Measurements from ENCODE around the gene CLIP1. TPM values are rescaled to one million over a fixed set of nuclear protein-coding genes. Genes with fewer than 3 reads are reported as not detected.

The CLIP1 gene
- total RNA-seq, 1 donor from 2014 or later = 70.0 TPM

DNA sequence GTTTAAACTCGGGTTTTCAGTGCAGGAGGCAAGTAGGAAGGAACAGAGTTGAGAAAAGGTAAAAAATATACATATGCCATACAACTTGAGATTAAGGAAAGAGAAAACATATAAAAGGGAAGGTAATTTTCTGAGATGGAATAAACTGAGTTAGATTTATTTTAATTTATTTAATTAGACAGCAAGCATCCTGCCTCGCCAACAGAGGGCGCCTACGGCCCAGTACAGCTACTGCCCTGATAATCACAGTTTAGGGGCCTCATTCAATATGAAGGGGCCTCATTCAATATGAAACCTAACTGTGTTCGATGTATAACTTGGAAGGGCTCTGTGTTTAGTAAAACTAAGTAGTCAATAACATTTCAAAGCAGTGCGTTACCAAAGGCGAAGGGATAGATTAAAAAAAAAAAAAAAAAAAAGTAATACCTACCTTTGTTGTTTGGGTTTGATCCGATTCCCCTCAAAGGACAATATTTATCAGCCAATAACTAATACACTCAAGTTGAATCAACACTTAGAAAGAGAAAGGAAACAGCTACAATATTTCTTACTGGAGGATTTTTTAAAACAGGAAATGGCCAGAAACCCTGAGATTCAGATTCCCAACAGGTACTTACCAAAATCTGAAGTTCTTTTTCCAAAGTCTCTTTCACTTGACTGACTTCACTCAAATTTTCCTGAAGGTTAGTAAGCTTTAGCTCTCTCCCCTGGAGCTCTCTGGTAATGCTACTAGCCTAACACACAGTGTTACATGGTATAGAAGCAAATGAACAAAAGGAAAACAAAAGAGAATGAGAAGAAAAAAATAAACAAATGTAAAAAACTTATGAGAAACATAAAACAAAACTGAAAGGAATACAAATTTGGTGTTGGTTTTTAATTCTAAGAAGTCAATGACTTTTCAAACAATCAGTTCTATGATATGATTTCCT, 86.2 kb downstream of the CLIP1 start:
- no peak for FAIRE-seq
- Mint-ChIP-seq H3K27me3 (ENCODE audit: low read depth, unreplicated experiment) (no peaks in the 10 kb centered on the region), H3K36me3 (ENCODE audit: low read depth, unreplicated experiment) (peaks cover 13% of the 10 kb centered on the region), H3K9me3 (ENCODE audit: unreplicated experiment) (no peaks in the 10 kb centered on the region), H3K27ac (ENCODE audit: unreplicated experiment) (no peak overlapping the region), H3K4me3 (ENCODE audit: unreplicated experiment) (no peak overlapping the region), H3K4me1 (ENCODE audit: low read depth, unreplicated experiment) (peaks cover 3% of the 10 kb centered on the region)
- H3K27me3 ChIP-seq (ENCODE audit: insufficient read depth, low read length) = no peaks in the 10 kb centered on the region
- no peaks in the 10 kb centered on the region for H3K4me1 ChIP-seq (ENCODE audit: insufficient read depth, low read length)
- no peak overlapping the region for H3K27ac ChIP-seq (ENCODE audit: low read depth, low read length)
- no peaks in the 10 kb centered on the region for H3K79me2 ChIP-seq (ENCODE audit: insufficient read depth, low read length)
- H3K9ac ChIP-seq (ENCODE audit: low read length) = no peak overlapping the region
- H3K4me3 ChIP-seq (ENCODE audit: insufficient read depth, low read depth, low read length) = no peak overlapping the region
- no peak overlapping the region for H3K4me2 ChIP-seq (ENCODE audit: low read length)
- H3K36me3 ChIP-seq (ENCODE audit: insufficient read depth, low read length) = peaks cover 34% of the 10 kb centered on the region
- TF ChIP-seq, protein P1, sequence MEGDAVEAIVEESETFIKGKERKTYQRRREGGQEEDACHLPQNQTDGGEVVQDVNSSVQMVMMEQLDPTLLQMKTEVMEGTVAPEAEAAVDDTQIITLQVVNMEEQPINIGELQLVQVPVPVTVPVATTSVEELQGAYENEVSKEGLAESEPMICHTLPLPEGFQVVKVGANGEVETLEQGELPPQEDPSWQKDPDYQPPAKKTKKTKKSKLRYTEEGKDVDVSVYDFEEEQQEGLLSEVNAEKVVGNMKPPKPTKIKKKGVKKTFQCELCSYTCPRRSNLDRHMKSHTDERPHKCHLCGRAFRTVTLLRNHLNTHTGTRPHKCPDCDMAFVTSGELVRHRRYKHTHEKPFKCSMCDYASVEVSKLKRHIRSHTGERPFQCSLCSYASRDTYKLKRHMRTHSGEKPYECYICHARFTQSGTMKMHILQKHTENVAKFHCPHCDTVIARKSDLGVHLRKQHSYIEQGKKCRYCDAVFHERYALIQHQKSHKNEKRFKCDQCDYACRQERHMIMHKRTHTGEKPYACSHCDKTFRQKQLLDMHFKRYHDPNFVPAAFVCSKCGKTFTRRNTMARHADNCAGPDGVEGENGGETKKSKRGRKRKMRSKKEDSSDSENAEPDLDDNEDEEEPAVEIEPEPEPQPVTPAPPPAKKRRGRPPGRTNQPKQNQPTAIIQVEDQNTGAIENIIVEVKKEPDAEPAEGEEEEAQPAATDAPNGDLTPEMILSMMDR (IDR thresholded peaks at IDR 0.05; ENCODE audit: insufficient read depth, low read depth, low read length) = peak; percentile 71
- no peak for TF ChIP-seq EZH2 (IDR thresholded peaks at IDR 0.05; ENCODE audit: insufficient read depth, low read length)
- H3K9me3 ChIP-seq (ENCODE audit: insufficient read depth, low read depth, low read length) = no peaks in the 10 kb centered on the region
- H2AFZ ChIP-seq (ENCODE audit: low read depth, low read length) = no peak overlapping the region
- DNase-seq (ENCODE audit: low read depth) = no peak
- no peaks in the 10 kb centered on the region for H4K20me1 ChIP-seq (ENCODE audit: insufficient read depth, low read length)

DNA sequence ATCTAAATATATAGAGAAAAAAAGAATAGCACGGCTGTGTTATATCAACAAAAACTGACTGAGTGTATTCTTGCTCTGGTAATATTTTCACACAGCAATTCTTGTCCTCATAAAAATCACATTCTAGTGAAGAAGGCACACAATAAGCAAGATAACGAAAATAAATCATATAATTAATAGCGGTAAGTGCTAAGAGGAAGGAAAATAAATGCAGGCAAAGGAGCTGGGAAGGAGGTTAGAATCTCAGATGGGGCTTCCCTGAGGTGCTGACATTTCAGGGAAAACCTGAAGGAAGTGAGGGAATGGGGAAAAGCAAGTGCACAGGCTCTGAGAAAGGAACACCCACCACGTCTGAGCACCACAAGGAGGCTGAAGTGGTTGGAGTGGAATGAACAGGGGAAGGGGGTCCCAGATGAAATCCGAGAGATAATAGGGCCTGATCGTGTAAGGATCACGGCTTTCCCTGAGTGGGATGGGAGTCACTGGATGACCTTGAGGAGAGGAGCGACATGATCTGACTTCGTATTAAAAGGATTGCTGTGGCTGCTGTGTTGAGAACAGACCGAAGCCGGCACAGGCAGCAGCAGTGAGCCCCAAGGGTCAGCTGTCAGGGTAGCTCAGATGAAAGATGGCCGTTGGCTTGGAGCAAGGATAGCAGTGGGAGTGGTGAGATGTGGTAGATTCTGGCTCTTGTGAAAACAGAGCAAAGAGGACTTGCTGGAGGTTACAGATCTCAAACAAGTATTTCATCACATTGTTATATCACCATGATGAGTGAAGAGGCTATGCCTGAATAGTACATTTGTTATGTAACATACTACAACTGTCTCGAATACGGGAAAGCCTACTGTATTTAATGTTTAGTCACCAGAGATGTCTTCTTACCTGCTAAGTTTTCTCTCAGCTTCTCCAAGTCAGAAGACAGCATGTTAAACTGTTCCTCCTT, 89.1 kb downstream of the CLIP1 start:
- no peak overlapping the region for H3K4me3 Mint-ChIP-seq (ENCODE audit: unreplicated experiment)
- no peaks in the 10 kb centered on the region for H3K4me1 ChIP-seq (ENCODE audit: insufficient read depth, low read length)
- peaks cover 3% of the 10 kb centered on the region for H3K4me1 Mint-ChIP-seq (ENCODE audit: low read depth, unreplicated experiment)
- no peaks in the 10 kb centered on the region for H3K79me2 ChIP-seq (ENCODE audit: insufficient read depth, low read length)
- H3K27me3 ChIP-seq (ENCODE audit: insufficient read depth, low read length) = no peaks in the 10 kb centered on the region
- TF ChIP-seq EZH2 (IDR thresholded peaks at IDR 0.05; ENCODE audit: insufficient read depth, low read length) = no peak
- TF ChIP-seq, protein P1 (IDR thresholded peaks at IDR 0.05; ENCODE audit: insufficient read depth, low read depth, low read length) = no peak
- peak overlapping the region; percentile 67 for H3K27ac Mint-ChIP-seq (ENCODE audit: unreplicated experiment)
- no peak overlapping the region for H2AFZ ChIP-seq (ENCODE audit: low read depth, low read length)
- H3K27ac ChIP-seq (ENCODE audit: low read depth, low read length) = no peak overlapping the region
- H4K20me1 ChIP-seq (ENCODE audit: insufficient read depth, low read length) = no peaks in the 10 kb centered on the region
- no peak overlapping the region for H3K4me3 ChIP-seq (ENCODE audit: insufficient read depth, low read depth, low read length)
- H3K27me3 Mint-ChIP-seq (ENCODE audit: low read depth, unreplicated experiment) = no peaks in the 10 kb centered on the region
- no peaks in the 10 kb centered on the region for H3K9me3 Mint-ChIP-seq (ENCODE audit: unreplicated experiment)
- H3K4me2 ChIP-seq (ENCODE audit: low read length) = no peak overlapping the region
- H3K36me3 Mint-ChIP-seq (ENCODE audit: low read depth, unreplicated experiment) = peaks cover 8% of the 10 kb centered on the region
- no peak overlapping the region for H3K9ac ChIP-seq (ENCODE audit: low read length)
- no peak for DNase-seq (ENCODE audit: low read depth)
- FAIRE-seq = no peak
- H3K9me3 ChIP-seq (ENCODE audit: insufficient read depth, low read depth, low read length) = no peaks in the 10 kb centered on the region
- H3K36me3 ChIP-seq (ENCODE audit: insufficient read depth, low read length) = peaks cover 24% of the 10 kb centered on the region
